Measurements from ENCODE around the gene ERGIC3. TPM values are rescaled to one million over a fixed set of nuclear protein-coding genes. Genes with fewer than 3 reads are reported as not detected.

ERGIC3 gene
- total and polyA plus RNA-seq, 10 of the 15 experiments (the other 5 are each of a cell fraction or from before 2014, with no cell fraction given), result 90.4 to 210 (median 139) TPM

- in situ Hi-C loops (cut with MboI), result no loop called here
- Histone ChIP-seq H4K20me1 (ENCODE audit: control insufficient read depth, insufficient read depth) (peaks cover 5% of the 10 kb centered on the region), H3K9me3 (replicated peaks; ENCODE audit: control insufficient read depth, insufficient read depth, low read length) (no peaks in the 10 kb centered on the region), H3K4me1 (ENCODE audit: control insufficient read depth, insufficient read depth, low read length) (peaks cover 29% of the 10 kb centered on the region), H3K4me2 (ENCODE audit: control insufficient read depth, insufficient read depth) (no peak overlapping the region), H3K79me2 (ENCODE audit: control insufficient read depth, insufficient read depth, low read length) (no peaks in the 10 kb centered on the region), H3K27me3 (replicated peaks in 1 of 2; ENCODE audit: control insufficient read depth in 2 of 2, insufficient read depth in 2 of 2, low read length in 1 of 2) (no peaks in the 10 kb centered on the region), H3K4me3 (no peak overlapping the region), H3K9ac (ENCODE audit: control insufficient read depth, insufficient read depth, low read length) (no peak overlapping the region), H3K27ac (ENCODE audit: control insufficient read depth, insufficient read depth) (no peak overlapping the region), H3K36me3 (ENCODE audit: control insufficient read depth in 2 of 2, insufficient read depth in 2 of 2, low read length in 1 of 2) (peaks cover 23 to 30% of the 10 kb centered on the region in 2 experiments), H2AFZ (ENCODE audit: control insufficient read depth, low read depth, low read length) (no peak overlapping the region)
- ChIA-PET SMC1A (ENCODE audit: uncharacterized antibody, unreplicated experiment) (interaction anchor here (1.3 to 4.4 kb wide), 5 partner anchors 9 to 381 kb away, joined by 3 to 14 read pairs (median 4); no protein-coding TSS in a partner anchor), POLR2A (no interaction called here), RAD21 (ENCODE audit: unreplicated experiment) (no interaction called here), CTCF (interaction anchor here (0.7 to 2.1 kb wide), 5 partner anchors 9 to 47 kb away, joined by 3 to 6 read pairs (median 5); no protein-coding TSS in a partner anchor)
- WGBS (ENCODE audit: insufficient coverage, insufficient replicate concordance, low lambda C conversion rate, missing lambda C conversion rate), result 99% methylated on average over 10 of the region's 10 CpGs
- FAIRE-seq, result no peak
- TF ChIP-seq TAF1 (IDR thresholded peaks at IDR 0.05; ENCODE audit: borderline replicate concordance, low read depth, low read length) (no peak), POLR2A (IDR thresholded peaks at IDR 0.05; ENCODE audit: low read depth, low read length) (0 out of 2 replicates have a peak, but pooled peaks have one; percentile 32)
- ATAC-seq, result no peak
- intact Hi-C loops (cut with micrococcal nuclease; ENCODE audit: unreplicated experiment), result no loop called here
- no TSS peak for BruUV-seq (replicated peaks)
- no peak for DNase-seq (ENCODE audit: low read depth, low spot score)
These were observed 38.6 kb upstream of the ERGIC3 start for GRCh38 chr20:35503281-35503680.

- no peak overlapping the region for H3K4me2 ChIP-seq (ENCODE audit: control insufficient read depth, insufficient read depth)
- H3K36me3 ChIP-seq (ENCODE audit: control insufficient read depth in 2 of 2, insufficient read depth in 2 of 2, low read length in 1 of 2), result peaks cover 18 to 33% of the 10 kb centered on the region in 2 experiments; a peak in 3 of 4 replicates
- H3K27ac ChIP-seq (ENCODE audit: control insufficient read depth, insufficient read depth), result no peak overlapping the region
- intact Hi-C loops (cut with micrococcal nuclease; ENCODE audit: unreplicated experiment), result no loop called here
- H2AFZ ChIP-seq (ENCODE audit: control insufficient read depth, low read depth, low read length), result no peak overlapping the region
- H3K79me2 ChIP-seq (ENCODE audit: control insufficient read depth, insufficient read depth, low read length), result no peaks in the 10 kb centered on the region
- ChIA-PET POLR2A (no interaction called here), SMC1A (ENCODE audit: uncharacterized antibody, unreplicated experiment) (interaction anchor here (1.2 to 2.0 kb wide), 2 partner anchors 12 to 38 kb away, joined by 3 to 4 read pairs; partner anchors contain the start of gene ERGIC3), CTCF (interaction anchor here (0.7 to 2.1 kb wide), 2 partner anchors 41 to 48 kb away, joined by 3 to 5 read pairs; no protein-coding TSS in a partner anchor), RAD21 (ENCODE audit: unreplicated experiment) (no interaction called here)
- no peak overlapping the region for H3K9ac ChIP-seq (ENCODE audit: control insufficient read depth, insufficient read depth, low read length)
- no peak for FAIRE-seq
- no peaks in the 10 kb centered on the region for H3K27me3 ChIP-seq (replicated peaks in 1 of 2; ENCODE audit: control insufficient read depth in 2 of 2, insufficient read depth in 2 of 2, low read length in 1 of 2)
- TF ChIP-seq POLR2A (IDR thresholded peaks at IDR 0.05; ENCODE audit: low read depth, low read length) (peak; percentile 25; the same call in 1 of the 2 replicates), SREBF1 (IDR thresholded peaks at IDR 0.05; ENCODE audit: low read length) (no peak)
- no peak for ATAC-seq
- in situ Hi-C loops (cut with MboI), result no loop called here
- no TSS peak for BruUV-seq (replicated peaks)
- H3K9me3 ChIP-seq (replicated peaks; ENCODE audit: control insufficient read depth, insufficient read depth, low read length), result no peaks in the 10 kb centered on the region
- WGBS (ENCODE audit: insufficient coverage, insufficient replicate concordance, low lambda C conversion rate, missing lambda C conversion rate), result 95% methylated on average over 16 of the region's 16 CpGs
- no peak for DNase-seq (ENCODE audit: low read depth, low spot score)
- peaks cover 29% of the 10 kb centered on the region for H3K4me1 ChIP-seq (ENCODE audit: control insufficient read depth, insufficient read depth, low read length)
- H4K20me1 ChIP-seq (ENCODE audit: control insufficient read depth, insufficient read depth), result peaks cover 5% of the 10 kb centered on the region
- H3K4me3 ChIP-seq, result no peak overlapping the region
These were observed 37.9 kb upstream of the ERGIC3 start for GRCh38 chr20:35503841-35504561.

All from GM12878 (cell line).